Pancreas (tissue), 10 donors: ENCODE results near the gene DCTN4. TPM values are rescaled to one million over a fixed set of nuclear protein-coding genes. Genes with fewer than 3 reads are reported as not detected.
A peak's percentile ranks its signal among the peaks of the same experiment; 100 is the strongest.

Experiments
- ATAC-seq, 4 donors: fragments of 200-7000 bp; cut with Tn5 transposase; one replicate each; pipeline versions ENCODE4 v1.8.0 to v1.9.1; 2020; ENCODE audit warnings: mild to moderate bottlenecking in 4 of 4, moderate library complexity in 4 of 4
- DNase-seq, 6 donors: peaks; one replicate each; pipeline ENCODE4 v3.0.0-alpha.2; 2020
- FAIRE-seq: peaks from 2 replicates; lab custom pipeline; 2012; peaks lifted over from hg19 to GRCh38; lab: Jason Lieb, UNC
- H3K27ac ChIP-seq, 4 donors: fragments of 200-600 bp; sonication (generic); 1 replicate in 3 of 4; 2 replicates in 1 of 4; pipeline versions ENCODE4 v1.5.0 to v1.8.0; 2020
- H3K27me3 ChIP-seq, 4 donors: fragments of 200-600 bp; one replicate each; pipeline ENCODE4 v1.8.0; 2021
- H3K36me3 ChIP-seq, 3 donors: fragments of 200-600 bp; sonication (generic) in 1 of 3; one replicate each; pipeline versions ENCODE4 v1.5.0 to v1.8.0; 2020 to 2021
- H3K4me1 ChIP-seq, 3 donors: fragments of 200-600 bp; one replicate each; pipeline ENCODE4 v1.8.0; 2021
- H3K4me3 ChIP-seq, 4 donors: fragments of 200-600 bp; sonication (generic) in 2 of 4; one replicate each; pipeline versions ENCODE4 v1.5.0 to v1.8.0; 2020 to 2021
- H3K9me3 ChIP-seq, 4 donors: fragments of 200-600 bp; one replicate each; pipeline ENCODE4 v1.8.0; 2021
- CTCF ChIP-seq, 4 donors: fragments of 200-600 bp; sonication (generic) in 3 of 4; IDR thresholded peaks; one replicate each; pipeline versions ENCODE4 v1.5.0 to v1.8.0; 2021; ENCODE audit warnings: antibody characterized with exemption in 4 of 4
- WGBS, 2 donors: extraction: QIAGEN DNeasy Blood & Tissue Kit; methylation state at CpG; one replicate each; pipeline ENCODE4 v1.1.7; 2013; 5-methylcytosine and 5-hydroxymethylcytosine counted together
- intact Hi-C, 3 donors: fragments of 100-400 bp; cut with DNase I; formaldehyde crosslinking; loops; one replicate each; pipeline versions ENCODE4 v1.11.1 to v1.14.2; 2022
- polyA plus RNA-seq, 2 donors: library from polyadenylated mRNA; stranded (reverse); fragments of 200-250 nt; gene quantifications; one replicate each; pipeline ENCODE4 v1.2.3, GENCODE V29; 2013
- total RNA-seq, 6 donors: library from RNA; stranded (reverse); fragmentation: NEBNext Ultra II Directional in 4 of 6; extraction: Animal tissue kit (Norgen Biotek cat#: 25700) in 4 of 6; gene quantifications; one replicate each; pipeline versions ENCODE4 v1.2.1 to v1.2.4, GENCODE V29; 2021 to 2023
- donor health status: healthy with polysubstance abuse.
- donor health status: DM: no; HTN: no; CAD: no; lungs with moderate emphysema.
- donor health status: DM: no; HTN: no; CAD: no.
- donor health status: control.
- donor health status: control.
- donor health status: Bipolar disorder and iron deficiency.
- donor health status: DM: yes; HTN: yes; CAD: no.
- donor health status: DM: no; HTN: no; CAD: no.
- donor health status: DM: no; HTN: no; CAD: no.
- donor health status: DM: yes; HTN: yes; CAD: no.

Gene DCTN4
- total and polyA plus RNA-seq, 8 donors, result 13.8 to 61.1 (median 45.1) TPM

GRCh38 chr5:150782850-150783249 lies 24.0 kb upstream of the DCTN4 start:
- Histone ChIP-seq H3K36me3 (no peaks in the 10 kb centered on the region), H3K4me1 (peaks cover 17 to 34% (median 32%) of the 10 kb centered on the region in 3 donors), H3K9me3 (no peaks in the 10 kb centered on the region), H3K27ac (peak overlapping the region in 3 of 4 donors; percentile 15 to 75 (median 73)), H3K4me3 (no peak overlapping the region), H3K27me3 (no peaks in the 10 kb centered on the region)
- WGBS, 2 donors, result 4 to 6% methylated on average over 3 of the region's 3 CpGs
- FAIRE-seq, result no peak
- TF ChIP-seq CTCF (IDR thresholded peaks at IDR 0.05), result no peak
- no peak for ATAC-seq
- intact Hi-C loops, result no loop called here
- no peak for DNase-seq

DNA sequence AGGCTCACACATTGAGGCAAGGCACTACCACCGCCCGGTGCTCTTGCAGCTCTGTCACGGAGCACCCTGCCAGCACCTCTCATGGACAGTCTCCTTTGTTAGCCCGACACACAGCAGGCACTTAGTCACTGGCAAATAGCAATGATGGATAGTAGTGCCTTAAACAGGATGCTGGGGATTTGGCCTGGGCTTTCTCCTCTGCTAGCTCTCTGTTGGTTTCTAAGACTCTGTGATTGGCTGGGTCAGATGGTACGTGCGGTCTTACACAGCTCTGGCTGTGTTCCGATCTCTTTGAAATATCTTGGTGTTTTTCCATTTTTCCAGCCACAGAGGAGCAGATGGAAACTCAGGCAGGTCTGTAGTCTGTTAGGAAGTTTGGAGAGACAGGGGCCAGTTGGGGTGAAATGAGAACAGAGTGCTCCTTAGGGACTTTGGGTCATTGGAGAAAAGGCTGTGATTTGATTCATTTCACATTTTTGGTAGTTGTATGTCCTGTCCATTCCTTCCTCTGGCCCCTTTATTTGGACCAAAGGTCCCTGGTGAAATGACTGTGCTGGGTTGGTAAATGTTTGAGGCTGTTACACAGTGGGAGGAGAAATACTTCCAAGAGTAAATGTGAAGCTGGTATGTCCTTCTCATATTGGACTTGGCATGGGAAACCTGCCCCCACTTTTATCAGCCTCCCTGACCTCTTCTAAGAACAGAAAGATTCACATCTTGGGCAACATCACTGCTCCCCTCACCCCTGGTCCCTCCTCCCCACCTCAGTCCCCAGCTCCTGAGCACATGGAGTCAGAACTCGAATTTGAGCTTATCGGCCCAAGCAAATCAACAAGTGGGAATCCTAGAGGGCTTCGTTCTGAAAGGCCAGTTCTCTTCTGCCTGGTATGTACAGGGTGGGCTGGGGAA lies 23.1 kb upstream of the DCTN4 start:
- no peak for FAIRE-seq
- WGBS, 2 donors, result 37 to 64% methylated on average over 10 of the region's 10 CpGs
- no peaks in the 10 kb centered on the region for H3K36me3 ChIP-seq
- intact Hi-C loops, result no loop called here
- TF ChIP-seq CTCF (IDR thresholded peaks at IDR 0.05), result no peak
- no peaks in the 10 kb centered on the region for H3K9me3 ChIP-seq
- H3K27me3 ChIP-seq, result no peaks in the 10 kb centered on the region
- peak in 1 of 4 donors; percentile 5 for ATAC-seq
- peaks cover 17 to 34% (median 28%) of the 10 kb centered on the region in 3 donors for H3K4me1 ChIP-seq
- H3K4me3 ChIP-seq, result peak overlapping the region in 1 of 4 donors; percentile 0
- peak overlapping the region in 3 of 4 donors; percentile 1 to 75 (median 73) for H3K27ac ChIP-seq
- DNase-seq, result peak in 1 of 6 donors; percentile 41

DNA sequence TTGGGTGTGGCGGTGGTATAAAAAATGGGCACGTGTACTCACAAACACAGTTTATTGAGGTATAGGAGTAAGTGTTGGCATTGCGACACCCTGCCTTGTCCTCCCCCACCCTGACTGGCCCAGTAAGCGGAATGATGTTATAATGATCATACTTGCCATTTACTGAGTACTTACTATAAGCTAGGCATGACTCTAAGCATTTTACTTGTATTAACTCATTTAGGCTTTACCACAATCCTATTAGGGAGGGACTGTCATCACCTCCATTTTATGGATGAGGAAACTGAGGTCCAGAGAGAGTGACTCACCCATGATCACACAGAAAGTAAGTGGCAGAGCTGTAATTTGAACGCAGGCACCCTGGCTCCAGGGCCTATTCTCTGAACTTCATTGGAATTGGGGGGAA lies 22.0 kb upstream of the DCTN4 start:
- intact Hi-C loops, result no loop called here
- Histone ChIP-seq H3K4me3 (peak overlapping the region in 2 of 4 donors; percentile 76 to 85), H3K9me3 (no peaks in the 10 kb centered on the region), H3K27ac (peak overlapping the region in 2 of 4 donors; percentile 10 to 37), H3K36me3 (no peaks in the 10 kb centered on the region), H3K4me1 (peaks cover 17 to 34% (median 28%) of the 10 kb centered on the region in 3 donors), H3K27me3 (no peaks in the 10 kb centered on the region)
- no peak for DNase-seq
- no peak for TF ChIP-seq CTCF (IDR thresholded peaks at IDR 0.05)
- FAIRE-seq, result no peak
- no peak for ATAC-seq
- 67 to 81% methylated on average over 5 of the region's 5 CpGs for WGBS, 2 donors

DNA sequence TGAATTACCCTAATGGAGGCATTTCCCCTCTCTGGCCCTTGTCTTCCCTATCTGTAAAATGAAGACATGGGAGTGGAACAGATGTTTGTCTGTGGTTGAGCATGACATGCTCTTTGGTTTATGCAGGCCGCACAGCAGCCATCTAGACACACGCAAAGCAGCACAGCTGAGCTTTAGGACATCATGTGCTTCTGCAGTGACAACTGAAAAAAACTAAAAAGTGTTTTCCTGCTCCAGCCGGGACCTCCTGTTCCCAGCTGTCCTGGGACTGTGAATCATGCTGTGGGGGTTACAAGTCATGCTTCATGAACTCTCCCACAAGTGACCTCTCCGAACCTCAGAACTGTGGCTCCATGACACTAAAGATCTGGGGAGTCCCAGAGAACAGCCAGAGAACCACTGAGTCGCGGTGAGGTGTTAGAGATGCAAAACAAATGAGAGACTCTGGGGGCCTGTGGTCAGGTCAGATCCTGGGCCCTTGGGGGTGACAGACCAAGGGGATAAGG lies 21.4 kb upstream of the DCTN4 start:
- DNase-seq, result peak in 1 of 6 donors; percentile 29
- Histone ChIP-seq H3K36me3 (no peaks in the 10 kb centered on the region), H3K4me3 (peak overlapping the region in 3 of 4 donors; percentile 65 to 85 (median 76)), H3K27me3 (no peaks in the 10 kb centered on the region), H3K4me1 (peaks cover 17 to 34% (median 28%) of the 10 kb centered on the region in 3 donors), H3K9me3 (no peaks in the 10 kb centered on the region), H3K27ac (peak overlapping the region in 2 of 4 donors; percentile 37 to 86)
- 48 to 57% methylated on average over 6 of the region's 6 CpGs for WGBS, 2 donors
- no peak for TF ChIP-seq CTCF (IDR thresholded peaks at IDR 0.05)
- intact Hi-C loops, result no loop called here
- FAIRE-seq, result no peak
- ATAC-seq, result no peak
